Epidermal melanocyte (primary cell): Measurements from ENCODE around the gene UMPS.
"Not testable (repeated sequence)": the region's sequence is repeated elsewhere in the genome, so short reads cannot be mapped to it uniquely, and the experiment has no call there.

Source experiments
- DNase-seq: peaks from one replicate; pipeline ENCODE4 v3.0.0; 2011; ENCODE audit warnings: low spot score; ENCODE audit not compliant: insufficient read length

Gene UMPS

GRCh38 chr3:124779751-124780191 lies 49.5 kb downstream of the UMPS start:
- DNase-seq, result no peak

- peak; percentile 83 for DNase-seq
Measured at GRCh38 chr3:124780356-124780755, 50.1 kb downstream of the UMPS start.

- DNase-seq, result no peak
Measured at GRCh38 chr3:124780761-124781475, 50.7 kb downstream of the UMPS start.

- DNase-seq, result no peak
Measured at GRCh38 chr3:124781476-124782376, 51.5 kb downstream of the UMPS start.

GRCh38 chr3:124782377-124782712 lies 52.1 kb downstream of the UMPS start:
- not testable (repeated sequence) for DNase-seq

- no peak for DNase-seq
Measured at GRCh38 chr3:124783696-124784095, 53.4 kb downstream of the UMPS start.

GRCh38 chr3:124784686-124785382 lies 54.6 kb downstream of the UMPS start:
- no peak for DNase-seq

- DNase-seq, result no peak
Measured at GRCh38 chr3:124785973-124786372, 55.7 kb downstream of the UMPS start.

- no peak for DNase-seq
Measured at GRCh38 chr3:124786511-124787241, 56.4 kb downstream of the UMPS start.

GRCh38 chr3:124787476-124788195 lies 57.4 kb downstream of the UMPS start:
- no peak for DNase-seq

GRCh38 chr3:124788254-124788745 lies 58.0 kb downstream of the UMPS start:
- DNase-seq, result no peak

GRCh38 chr3:124789103-124789502 lies 58.9 kb downstream of the UMPS start:
- DNase-seq, result not testable (repeated sequence)

GRCh38 chr3:124791142-124791541 lies 60.9 kb downstream of the UMPS start:
- no peak for DNase-seq

GRCh38 chr3:124791639-124792151 lies 61.4 kb downstream of the UMPS start:
- peak; percentile 51 for DNase-seq

GRCh38 chr3:124792341-124793040 lies 62.2 kb downstream of the UMPS start:
- no peak for DNase-seq

GRCh38 chr3:124793054-124793739 lies 62.9 kb downstream of the UMPS start:
- DNase-seq, result no peak

- no peak for DNase-seq
Measured at GRCh38 chr3:124796477-124796876, 66.2 kb downstream of the UMPS start.

- DNase-seq, result no peak
Measured at GRCh38 chr3:124797426-124797945, 67.2 kb downstream of the UMPS start.
